GM21381 (cell line): Measurements from ENCODE around the gene RNF25.

Source experiments
- ATAC-seq: cut with Tn5 transposase; IDR thresholded peaks from one replicate; pipeline ENCODE4 v1.9.1; 2021; ENCODE audit warnings: mild to moderate bottlenecking, moderate library complexity; ENCODE audit not compliant: unreplicated experiment

RNF25 gene

DNA sequence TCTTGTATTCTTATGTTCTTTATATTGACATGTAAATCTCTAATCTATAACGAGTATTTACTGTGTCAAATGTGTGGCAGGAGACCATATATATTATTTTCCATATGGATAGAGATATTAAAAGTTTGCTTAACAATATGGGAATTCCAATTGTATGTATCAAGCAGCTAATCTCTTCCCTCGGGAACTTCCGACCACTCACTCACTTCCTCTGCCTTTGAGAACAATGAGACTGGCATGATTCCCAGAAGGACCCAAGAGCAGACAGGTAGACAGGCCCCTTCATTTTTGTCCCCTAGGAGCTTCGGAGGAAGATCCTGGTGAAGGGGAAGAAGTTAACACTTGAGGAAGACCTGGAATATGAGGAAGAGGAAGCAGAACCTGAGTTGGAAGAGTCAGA lies 40.0 kb downstream of the RNF25 start:
- no peak for ATAC-seq

DNA sequence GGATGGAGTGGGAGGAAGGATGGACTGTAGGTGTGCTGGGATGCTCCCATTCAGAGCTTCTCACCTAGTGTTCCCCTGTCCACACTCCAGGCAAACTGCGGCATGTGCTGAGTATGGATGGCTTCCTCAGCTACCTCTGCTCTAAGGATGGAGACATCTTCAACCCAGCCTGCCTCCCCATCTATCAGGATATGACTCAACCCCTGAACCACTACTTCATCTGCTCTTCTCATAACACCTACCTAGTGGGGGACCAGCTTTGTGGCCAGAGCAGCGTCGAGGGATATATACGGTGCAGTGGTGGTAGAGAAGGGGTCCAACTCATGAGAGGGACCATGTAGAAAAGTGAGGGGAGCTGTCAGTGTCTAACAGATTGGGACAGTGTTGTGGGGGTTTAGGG lies 43.9 kb downstream of the RNF25 start:
- ATAC-seq: no peak

DNA sequence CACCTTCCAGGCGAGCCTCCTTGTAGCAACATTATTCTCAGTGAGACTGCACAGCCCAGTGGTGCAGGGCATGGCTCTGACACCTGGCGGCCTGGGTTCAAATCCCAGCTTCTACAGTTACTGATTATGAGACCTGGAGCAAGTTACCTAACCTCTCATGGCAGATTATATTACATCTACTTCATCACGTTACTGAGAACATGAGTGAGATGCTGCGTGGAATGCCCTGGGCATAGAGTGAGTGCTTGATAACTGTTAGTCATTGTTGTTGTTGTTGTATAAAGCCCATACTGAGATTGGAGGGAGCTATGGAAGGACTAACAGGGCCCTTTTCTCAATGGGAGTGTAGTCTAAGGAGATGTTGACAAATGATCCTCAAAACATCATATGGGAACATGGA lies 45.4 kb downstream of the RNF25 start:
- ATAC-seq: no peak

DNA sequence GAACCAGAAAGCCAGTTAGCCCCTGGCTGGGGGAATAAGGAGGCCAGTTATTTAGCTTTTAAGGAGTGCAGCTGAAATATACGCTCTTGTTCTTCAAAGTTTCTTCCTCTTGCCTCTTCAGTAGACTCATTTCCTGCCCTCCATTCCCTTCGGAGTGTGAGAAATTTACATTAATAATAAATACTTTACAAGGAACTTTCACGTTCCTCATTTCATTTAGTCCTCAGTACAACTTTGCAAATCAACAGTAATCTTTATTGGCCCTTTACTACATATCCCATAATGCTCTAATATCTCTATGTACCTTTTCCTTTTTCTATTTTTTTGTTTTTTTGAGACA lies 48.5 kb downstream of the RNF25 start:
- ATAC-seq: no peak

DNA sequence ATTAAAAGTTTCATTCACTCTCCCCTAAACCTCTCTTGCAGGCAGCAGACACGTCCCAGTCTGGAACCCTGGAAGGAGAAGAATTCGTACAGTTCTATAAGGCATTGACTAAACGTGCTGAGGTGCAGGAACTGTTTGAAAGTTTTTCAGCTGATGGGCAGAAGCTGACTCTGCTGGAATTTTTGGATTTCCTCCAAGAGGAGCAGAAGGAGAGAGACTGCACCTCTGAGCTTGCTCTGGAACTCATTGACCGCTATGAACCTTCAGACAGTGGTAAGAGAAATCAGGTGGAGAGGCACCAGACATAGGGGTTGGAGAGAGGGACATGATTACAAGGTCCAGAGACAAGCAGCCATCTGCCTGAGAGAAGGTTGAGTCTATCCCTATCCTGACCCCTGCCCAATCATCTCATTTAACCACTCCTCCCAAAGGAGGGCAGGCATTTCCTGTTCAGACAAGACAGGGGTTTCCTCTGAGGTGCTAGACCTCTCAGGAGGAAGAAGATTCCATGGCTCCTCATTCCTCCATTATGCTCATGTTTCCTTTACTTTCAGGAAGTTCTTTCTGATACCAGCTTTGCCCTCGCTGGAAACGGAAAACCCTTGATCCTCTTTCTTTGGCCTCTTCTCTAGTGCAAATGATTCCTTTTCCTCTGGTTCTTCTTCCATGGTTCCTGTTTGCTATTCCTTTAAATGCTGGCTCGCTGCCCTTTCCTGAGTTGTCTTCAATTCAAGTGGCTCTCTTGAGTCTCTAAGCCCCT lies 49.0 kb downstream of the RNF25 start:
- no peak for ATAC-seq

DNA sequence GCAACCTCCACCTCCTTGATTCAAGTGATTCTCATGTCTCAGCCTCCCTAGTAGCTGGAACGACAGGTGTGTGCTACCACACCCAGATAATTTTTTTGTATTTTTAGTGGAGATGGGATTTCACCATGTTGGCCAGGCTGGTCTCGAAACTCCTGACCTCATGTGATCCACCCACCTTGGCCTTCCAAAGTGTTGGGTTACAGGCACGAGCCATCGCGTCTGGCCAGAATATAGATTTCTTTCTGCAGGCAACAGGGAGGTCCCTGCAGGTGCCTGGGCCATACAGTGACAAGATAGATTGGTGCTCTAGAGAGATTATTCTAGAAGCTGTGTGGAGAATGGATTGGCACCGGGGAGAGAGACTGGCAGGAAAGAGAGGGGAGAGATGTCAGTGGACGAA lies 50.8 kb downstream of the RNF25 start:
- ATAC-seq: no peak

DNA sequence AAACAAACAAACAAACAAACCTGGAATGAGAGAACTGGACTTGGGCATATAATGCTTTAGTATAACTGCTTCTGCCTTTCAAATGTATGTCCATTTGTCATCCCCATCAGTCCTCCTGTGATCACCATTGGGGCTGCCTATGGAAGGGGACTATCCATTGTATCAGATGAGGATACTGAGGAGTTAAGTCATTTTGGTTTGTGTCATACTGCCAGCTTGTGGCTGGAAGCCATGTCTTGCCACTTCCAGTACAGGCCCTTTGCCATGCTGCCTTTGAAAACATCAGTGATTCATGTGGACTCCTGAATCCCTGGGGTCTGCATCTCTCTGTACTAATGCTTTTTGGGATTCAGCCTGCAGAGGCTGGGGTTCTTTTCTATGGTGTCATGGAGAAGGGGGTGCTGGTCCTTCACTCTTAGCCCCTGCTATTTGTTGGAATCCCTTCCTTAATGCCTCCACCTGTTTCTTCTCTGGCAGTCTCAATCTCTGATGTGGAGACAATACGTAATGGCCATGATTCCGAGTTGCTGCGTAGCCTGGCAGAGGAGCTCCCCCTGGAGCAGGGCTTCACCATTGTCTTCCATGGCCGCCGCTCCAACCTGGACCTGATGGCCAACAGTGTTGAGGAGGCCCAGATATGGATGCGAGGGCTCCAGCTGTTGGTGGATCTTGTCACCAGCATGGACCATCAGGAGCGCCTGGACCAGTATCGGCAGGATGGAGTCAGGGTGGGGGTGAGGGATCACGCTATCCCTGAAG lies 53.5 kb downstream of the RNF25 start:
- no peak for ATAC-seq

DNA sequence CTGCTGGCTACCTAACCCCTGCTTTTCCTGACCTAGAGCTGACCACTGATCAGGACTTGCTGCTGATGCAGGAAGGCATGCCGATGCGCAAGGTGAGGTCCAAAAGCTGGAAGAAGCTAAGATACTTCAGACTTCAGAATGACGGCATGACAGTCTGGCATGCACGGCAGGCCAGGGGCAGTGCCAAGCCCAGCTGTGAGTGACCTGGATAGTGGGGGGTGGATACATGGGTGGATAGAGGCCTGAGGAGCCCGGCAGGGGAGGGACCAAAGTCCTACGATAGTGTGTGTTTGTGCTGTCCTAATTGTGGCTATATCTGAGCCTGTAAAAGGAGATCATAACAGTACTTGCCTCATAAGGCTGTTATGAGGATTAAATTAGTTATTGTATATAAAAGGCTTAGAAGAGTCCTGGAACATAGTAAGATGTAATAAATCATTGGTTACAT lies 55.9 kb downstream of the RNF25 start:
- ATAC-seq: no peak
